ENCODE results near the gene SLC6A4. TPM values are rescaled to one million over a fixed set of nuclear protein-coding genes. Genes with fewer than 3 reads are reported as not detected.

SLC6A4 gene
- total RNA-seq, 1 donor from 2014 or later = 9.4 TPM

- Mint-ChIP-seq H3K9me3 (no peaks in the 10 kb centered on the region), H3K4me1 (ENCODE audit: unreplicated experiment) (peaks cover 4% of the 10 kb centered on the region), H3K4me3 (no peak overlapping the region), H3K36me3 (no peaks in the 10 kb centered on the region), H3K27me3 (no peaks in the 10 kb centered on the region), H3K27ac (no peak overlapping the region)
- TF ChIP-seq CTCF (conservative IDR thresholded peaks at IDR 0.05) = no peak
- no peak for DNase-seq (ENCODE audit: extremely low spot score, unreplicated experiment)
These were observed 35.4 kb downstream of the SLC6A4 start for GRCh38 chr17:30200106-30200505.

- Mint-ChIP-seq H3K27ac (no peak overlapping the region), H3K27me3 (no peaks in the 10 kb centered on the region), H3K36me3 (no peaks in the 10 kb centered on the region), H3K4me1 (ENCODE audit: unreplicated experiment) (peaks cover 4% of the 10 kb centered on the region), H3K9me3 (no peaks in the 10 kb centered on the region), H3K4me3 (no peak overlapping the region)
- DNase-seq (ENCODE audit: extremely low spot score, unreplicated experiment) = no peak
- TF ChIP-seq CTCF (conservative IDR thresholded peaks at IDR 0.05) = no peak
These were observed 35.9 kb downstream of the SLC6A4 start for GRCh38 chr17:30199600-30199999.

- Mint-ChIP-seq H3K4me3 (no peak overlapping the region), H3K36me3 (no peaks in the 10 kb centered on the region), H3K4me1 (ENCODE audit: unreplicated experiment) (no peaks in the 10 kb centered on the region), H3K27ac (no peak overlapping the region), H3K9me3 (no peaks in the 10 kb centered on the region), H3K27me3 (no peaks in the 10 kb centered on the region)
- DNase-seq (ENCODE audit: extremely low spot score, unreplicated experiment) = no peak
- TF ChIP-seq CTCF (conservative IDR thresholded peaks at IDR 0.05) = no peak
These were observed 38.1 kb downstream of the SLC6A4 start for GRCh38 chr17:30197416-30197815.

GRCh38 chr17:30196504-30196903 lies 39.0 kb downstream of the SLC6A4 start:
- no peaks in the 10 kb centered on the region for H3K4me1 Mint-ChIP-seq (ENCODE audit: unreplicated experiment)
- TF ChIP-seq CTCF (conservative IDR thresholded peaks at IDR 0.05) = no peak
- no peaks in the 10 kb centered on the region for H3K9me3 Mint-ChIP-seq
- H3K4me3 Mint-ChIP-seq = no peak overlapping the region
- no peak for DNase-seq (ENCODE audit: extremely low spot score, unreplicated experiment)
- no peaks in the 10 kb centered on the region for H3K27me3 Mint-ChIP-seq
- H3K27ac Mint-ChIP-seq = no peak overlapping the region
- no peaks in the 10 kb centered on the region for H3K36me3 Mint-ChIP-seq

GRCh38 chr17:30191072-30191471 lies 44.4 kb downstream of the SLC6A4 start:
- Mint-ChIP-seq H3K9me3 (no peaks in the 10 kb centered on the region), H3K4me1 (ENCODE audit: unreplicated experiment) (no peaks in the 10 kb centered on the region), H3K27ac (no peak overlapping the region), H3K4me3 (no peak overlapping the region), H3K36me3 (peaks cover 10% of the 10 kb centered on the region), H3K27me3 (no peaks in the 10 kb centered on the region)
- no peak for DNase-seq (ENCODE audit: extremely low spot score, unreplicated experiment)
- TF ChIP-seq CTCF (conservative IDR thresholded peaks at IDR 0.05) = no peak

All from type B pancreatic cell (in vitro differentiated cells).